ENCODE measurements around the gene TGM2. TPM values are rescaled to one million over a fixed set of nuclear protein-coding genes. Genes with fewer than 3 reads are reported as not detected.
A peak's percentile ranks its signal among the peaks of the same experiment; 100 is the strongest.

The TGM2 gene
- total RNA-seq, 4 donors from 2014 or later: 163 to 385 (median 188) TPM

DNA sequence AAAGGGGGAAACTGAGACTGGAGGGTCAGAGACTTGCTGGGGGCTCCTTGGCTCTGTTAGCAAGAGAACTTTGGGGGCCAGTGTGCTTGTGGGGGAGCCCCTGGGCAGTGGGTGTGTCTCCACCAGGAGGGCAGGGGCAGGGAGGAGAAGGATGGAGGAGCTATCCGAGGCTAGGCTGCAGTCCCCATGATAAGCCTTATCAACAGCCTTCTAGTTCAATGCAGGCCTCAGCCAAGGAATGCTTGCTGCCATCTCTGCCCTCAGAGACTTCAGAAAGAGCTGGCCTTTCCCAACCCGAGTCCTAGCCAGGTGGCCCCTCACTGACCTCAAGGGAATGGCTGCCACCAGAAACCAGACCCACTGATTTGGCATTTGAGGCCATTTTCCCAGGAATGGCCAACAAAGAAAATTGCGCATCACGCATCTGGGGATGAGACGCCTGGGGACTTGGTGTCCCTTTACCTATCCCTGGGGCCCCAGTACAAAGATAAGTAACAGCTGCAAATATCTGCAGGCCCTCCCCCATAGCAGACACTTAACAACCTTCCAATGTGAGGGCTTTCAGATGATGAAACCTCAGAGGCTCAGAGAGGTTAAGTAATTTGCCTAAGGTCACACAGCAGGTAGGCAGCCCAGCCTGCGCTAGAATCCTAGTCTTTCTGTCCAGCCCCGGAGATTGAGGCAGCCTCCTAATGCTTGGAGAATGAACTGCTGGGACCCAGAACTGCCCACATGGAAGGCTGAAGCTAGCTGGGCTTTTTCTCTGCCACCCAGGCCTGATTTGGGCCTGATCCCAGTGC, 4.9 kb downstream of the TGM2 start:
- no peak overlapping the region for H3K4me3 ChIP-seq
- TF ChIP-seq, protein P1, sequence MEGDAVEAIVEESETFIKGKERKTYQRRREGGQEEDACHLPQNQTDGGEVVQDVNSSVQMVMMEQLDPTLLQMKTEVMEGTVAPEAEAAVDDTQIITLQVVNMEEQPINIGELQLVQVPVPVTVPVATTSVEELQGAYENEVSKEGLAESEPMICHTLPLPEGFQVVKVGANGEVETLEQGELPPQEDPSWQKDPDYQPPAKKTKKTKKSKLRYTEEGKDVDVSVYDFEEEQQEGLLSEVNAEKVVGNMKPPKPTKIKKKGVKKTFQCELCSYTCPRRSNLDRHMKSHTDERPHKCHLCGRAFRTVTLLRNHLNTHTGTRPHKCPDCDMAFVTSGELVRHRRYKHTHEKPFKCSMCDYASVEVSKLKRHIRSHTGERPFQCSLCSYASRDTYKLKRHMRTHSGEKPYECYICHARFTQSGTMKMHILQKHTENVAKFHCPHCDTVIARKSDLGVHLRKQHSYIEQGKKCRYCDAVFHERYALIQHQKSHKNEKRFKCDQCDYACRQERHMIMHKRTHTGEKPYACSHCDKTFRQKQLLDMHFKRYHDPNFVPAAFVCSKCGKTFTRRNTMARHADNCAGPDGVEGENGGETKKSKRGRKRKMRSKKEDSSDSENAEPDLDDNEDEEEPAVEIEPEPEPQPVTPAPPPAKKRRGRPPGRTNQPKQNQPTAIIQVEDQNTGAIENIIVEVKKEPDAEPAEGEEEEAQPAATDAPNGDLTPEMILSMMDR (IDR thresholded peaks at IDR 0.05): no peak
- TF ChIP-seq POLR2A (IDR thresholded peaks at IDR 0.05) (no peak), EP300 (IDR thresholded peaks at IDR 0.05) (no peak), POLR2AphosphoS5 (IDR thresholded peaks at IDR 0.05) (no peak)
- no peaks in the 10 kb centered on the region for H3K9me3 ChIP-seq
- H3K4me1 ChIP-seq: peaks cover 0 to 98% (median 22%) of the 10 kb centered on the region in 3 donors
- peak overlapping the region; percentile 88 to 89 (median 88) for H3K27ac ChIP-seq
- H3K27me3 ChIP-seq: no peaks in the 10 kb centered on the region
- peaks cover 0 to 34% of the 10 kb centered on the region in 2 donors for H3K36me3 ChIP-seq
- no peak for ATAC-seq
- 88% methylated on average over 4 of the region's 7 CpGs; no CpG with 5 or more reads in 1 of the 2 donors for WGBS, 2 donors (ENCODE audit: low coverage in 1 of 2)

DNA sequence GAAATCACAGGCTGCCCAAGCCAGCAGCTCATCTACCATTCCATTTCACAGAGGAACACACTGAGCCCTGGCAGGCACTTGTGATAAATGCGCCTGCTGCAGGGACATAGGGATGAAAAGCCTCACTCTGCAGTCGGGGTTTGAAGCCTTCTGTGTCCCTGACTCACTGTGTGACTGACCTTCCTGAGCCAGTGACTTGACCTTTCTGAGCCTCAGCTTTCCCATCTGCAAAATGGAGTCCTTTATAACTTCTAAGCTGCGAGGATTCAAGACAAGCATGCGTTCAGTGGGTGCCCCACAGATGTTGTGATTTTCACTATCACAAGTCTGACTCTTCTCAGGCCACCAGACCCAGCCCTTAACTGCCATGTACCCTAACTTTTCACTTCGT, 5.5 kb downstream of the TGM2 start:
- WGBS, 2 donors (ENCODE audit: low coverage in 1 of 2): 43 to 72% methylated on average over 2 of the region's 5 CpGs
- H3K27me3 ChIP-seq: no peaks in the 10 kb centered on the region
- H3K4me1 ChIP-seq: peaks cover 0 to 98% (median 22%) of the 10 kb centered on the region in 3 donors
- ATAC-seq: no peak
- TF ChIP-seq, protein P1 (IDR thresholded peaks at IDR 0.05): no peak
- TF ChIP-seq POLR2A (IDR thresholded peaks at IDR 0.05): no peak
- TF ChIP-seq POLR2AphosphoS5 (IDR thresholded peaks at IDR 0.05): no peak
- TF ChIP-seq EP300 (IDR thresholded peaks at IDR 0.05): no peak
- no peak overlapping the region for H3K4me3 ChIP-seq
- H3K36me3 ChIP-seq: peaks cover 0 to 39% of the 10 kb centered on the region in 2 donors
- peak overlapping the region; percentile 88 to 89 (median 88) for H3K27ac ChIP-seq
- H3K9me3 ChIP-seq: no peaks in the 10 kb centered on the region

DNA sequence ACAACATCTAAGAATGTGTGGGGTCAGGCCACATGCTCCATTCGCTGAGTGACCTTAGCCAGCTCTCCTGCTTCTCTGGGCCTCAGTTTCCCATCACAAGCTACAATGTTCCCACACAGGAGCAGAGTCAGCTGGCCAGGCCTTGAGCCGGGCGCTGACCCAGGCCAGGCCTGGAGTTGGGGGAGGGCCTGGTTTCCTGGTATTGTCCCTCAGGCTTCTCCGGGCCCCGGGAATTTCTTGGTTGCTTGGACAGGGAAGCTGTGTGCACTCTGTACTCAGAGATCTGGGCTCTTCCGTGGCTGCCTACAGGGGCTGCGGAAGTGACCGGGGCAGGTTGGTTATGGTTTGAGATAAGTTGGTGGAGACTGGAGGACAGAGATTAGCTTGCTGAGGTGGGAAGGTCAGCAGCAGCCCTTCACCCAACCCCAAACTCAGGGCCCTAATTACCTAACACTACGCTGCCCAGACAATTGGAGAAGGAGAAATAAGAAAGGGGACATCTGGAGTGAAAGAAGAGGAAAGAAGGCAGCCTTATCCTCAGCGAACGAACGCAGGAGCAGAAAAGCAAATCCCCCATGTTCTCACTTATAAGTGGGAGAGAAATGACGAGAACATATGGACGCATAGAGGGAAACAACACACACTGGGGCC, 6.2 kb downstream of the TGM2 start:
- TF ChIP-seq, protein P1 (IDR thresholded peaks at IDR 0.05): no peak
- TF ChIP-seq POLR2AphosphoS5 (IDR thresholded peaks at IDR 0.05) (peak; percentile 21), EP300 (IDR thresholded peaks at IDR 0.05) (no peak), POLR2A (IDR thresholded peaks at IDR 0.05) (no peak)
- Histone ChIP-seq H3K4me1 (peaks cover 0 to 97% (median 22%) of the 10 kb centered on the region in 3 donors), H3K36me3 (peaks cover 0 to 47% of the 10 kb centered on the region in 2 donors), H3K9me3 (no peaks in the 10 kb centered on the region), H3K27ac (peak overlapping the region; percentile 88 to 89 (median 88)), H3K4me3 (no peak overlapping the region), H3K27me3 (no peaks in the 10 kb centered on the region)
- ATAC-seq: peak; percentile 44
- 78 to 81% methylated on average over 5 to 6 of the region's 14 CpGs for WGBS, 2 donors (ENCODE audit: low coverage in 1 of 2)

DNA sequence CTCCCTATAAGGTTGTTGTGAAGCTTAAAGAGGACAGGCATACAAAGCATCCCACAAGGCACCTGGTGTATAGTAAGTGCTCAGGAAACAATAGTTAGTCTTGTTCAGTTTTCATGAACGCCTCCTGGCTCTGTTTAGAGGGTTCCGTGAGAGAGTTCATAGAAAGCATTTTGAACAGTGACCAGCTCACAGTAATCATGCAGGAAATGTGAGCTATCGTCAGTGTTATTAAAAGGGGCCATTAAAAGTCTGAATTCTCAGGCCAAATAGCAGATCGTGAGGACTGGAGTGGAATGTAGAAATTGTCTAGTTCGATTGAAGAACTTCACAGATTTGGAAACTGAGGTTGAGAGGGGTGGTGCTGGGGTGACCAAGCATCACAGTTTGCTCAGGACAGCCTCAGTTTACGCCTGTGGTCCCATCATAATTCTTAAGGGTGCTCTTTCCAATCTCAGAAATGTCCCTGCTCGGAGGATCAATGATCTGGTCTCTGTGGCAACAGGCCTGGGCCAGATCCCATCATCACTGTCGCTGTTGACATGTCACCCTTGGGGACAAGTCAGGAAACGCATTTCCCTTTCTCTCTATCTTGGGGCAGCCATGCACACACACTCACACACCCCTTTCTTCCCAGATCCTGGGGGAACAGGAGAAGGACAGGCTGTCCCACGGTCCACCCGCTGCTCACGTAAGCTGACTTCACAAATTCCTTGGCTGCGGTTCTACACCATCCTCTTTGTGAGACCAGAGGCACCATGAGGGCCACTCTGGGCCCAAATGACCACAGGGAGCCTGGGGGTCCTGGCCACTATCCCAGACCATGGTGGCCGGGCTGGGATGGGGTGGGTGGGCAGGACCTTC, 7.2 kb downstream of the TGM2 start:
- no peaks in the 10 kb centered on the region for H3K9me3 ChIP-seq
- H3K27ac ChIP-seq: peak overlapping the region; percentile 88 to 89 (median 88)
- ATAC-seq: peak; percentile 37
- H3K27me3 ChIP-seq: no peaks in the 10 kb centered on the region
- peaks cover 0 to 50% of the 10 kb centered on the region in 2 donors for H3K36me3 ChIP-seq
- H3K4me3 ChIP-seq: no peak overlapping the region
- TF ChIP-seq POLR2AphosphoS5 (IDR thresholded peaks at IDR 0.05) (peak; percentile 60), POLR2A (IDR thresholded peaks at IDR 0.05) (no peak)
- WGBS, 2 donors (ENCODE audit: low coverage in 1 of 2): 8 to 39% methylated on average over 4 to 8 of the region's 14 CpGs
- H3K4me1 ChIP-seq: peaks cover 0 to 97% (median 24%) of the 10 kb centered on the region in 3 donors
